Activated CD8-positive, alpha-beta memory T cell treated with anti-CD3 and anti-CD28 coated beads, Interleukin-2, amount 50 U/mL, for 4 hours (primary cell): ENCODE data around the gene SYNE1.

Experiments used
- DNase-seq: peaks from one replicate; pipeline ENCODE4 v3.0.0-alpha.2; 2020

SYNE1 gene

GRCh38 chr6:152270301-152270925 lies 366.7 kb downstream of the SYNE1 start:
- no peak for DNase-seq

DNA sequence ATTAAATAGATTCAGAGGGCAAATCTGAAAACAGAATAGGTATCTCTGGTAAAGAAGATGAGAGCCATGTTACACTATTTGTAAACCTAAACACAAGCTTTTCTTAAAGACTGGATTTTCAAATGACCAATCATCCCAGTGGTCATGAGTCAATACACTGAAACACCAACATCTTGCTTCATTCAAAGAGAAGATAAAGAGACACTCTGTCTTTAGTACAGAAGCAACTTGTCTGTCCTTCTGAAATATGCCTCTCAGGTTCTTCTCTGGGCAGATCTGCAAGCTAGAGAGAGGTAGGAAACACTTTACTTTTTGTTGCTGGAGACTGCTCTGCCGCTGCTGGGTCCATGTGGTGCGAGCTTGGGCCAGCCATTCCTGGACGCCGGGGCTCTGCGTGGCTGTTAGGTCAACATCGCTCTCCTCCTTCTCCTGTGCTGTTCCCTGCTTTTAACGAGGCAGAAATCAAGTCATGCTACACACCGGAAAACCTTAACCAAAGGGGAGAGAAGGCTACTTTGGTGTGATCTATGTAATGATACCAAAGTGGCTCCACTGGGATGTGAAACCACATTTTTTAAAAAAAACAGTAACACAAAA lies 368.2 kb downstream of the SYNE1 start:
- DNase-seq = no peak

DNA sequence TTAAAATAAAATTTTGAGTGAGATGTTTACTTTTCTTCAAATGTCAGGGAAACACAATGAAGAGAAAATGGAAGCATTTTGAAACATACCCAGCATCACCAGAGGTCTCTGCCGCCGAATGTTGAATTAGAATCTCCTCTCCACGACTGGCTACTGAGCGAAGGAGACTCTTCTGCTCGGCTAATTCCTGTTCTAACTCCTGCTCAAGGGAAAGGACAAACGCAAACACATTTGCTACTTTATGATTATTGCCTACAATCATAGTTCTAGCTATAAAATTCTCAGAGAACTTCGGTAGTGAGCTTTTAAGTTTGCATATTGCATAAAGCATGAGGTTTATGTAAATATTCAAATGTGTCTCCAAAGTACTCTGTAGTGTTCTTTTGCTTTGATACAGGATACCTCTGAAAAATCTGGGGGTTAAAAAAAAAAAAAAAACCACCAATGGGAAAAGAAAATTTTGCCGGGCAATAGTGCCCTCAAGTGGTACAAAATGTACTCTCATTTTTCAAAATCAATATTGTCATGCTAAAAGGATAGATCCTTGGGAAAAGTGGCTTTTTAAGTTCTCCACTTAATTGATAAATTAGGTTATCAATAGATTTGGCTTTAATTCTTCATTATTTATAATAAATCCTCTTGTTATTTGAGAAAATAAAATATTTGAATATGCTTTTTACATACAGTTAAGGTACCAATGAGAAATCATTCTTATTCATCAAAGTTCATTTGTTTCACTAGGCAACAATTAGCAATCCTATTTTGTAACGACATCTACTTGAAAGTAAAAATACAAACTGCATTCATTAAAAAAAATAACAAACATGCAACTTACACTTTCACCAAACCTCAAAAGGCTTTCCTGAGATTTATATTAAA lies 369.0 kb downstream of the SYNE1 start:
- DNase-seq = no peak

DNA sequence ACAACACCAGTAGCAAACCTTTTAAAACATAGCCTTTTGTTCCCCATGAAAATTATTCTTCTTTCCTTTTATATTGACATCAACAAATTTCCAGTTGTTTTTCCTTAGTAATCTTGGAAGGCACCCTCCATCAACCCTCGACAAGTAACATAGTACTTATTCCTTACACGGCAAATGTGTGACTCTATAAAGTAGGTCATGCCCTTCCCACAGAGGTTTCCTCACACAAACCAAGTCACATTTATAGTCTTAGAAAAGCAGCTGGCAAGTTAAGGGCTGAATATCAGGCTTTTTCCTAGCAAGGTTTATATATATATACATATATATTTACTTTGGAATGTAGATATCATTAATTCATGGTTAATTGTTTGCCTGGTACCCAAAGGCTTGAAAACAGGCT lies 371.5 kb downstream of the SYNE1 start:
- no peak for DNase-seq

DNA sequence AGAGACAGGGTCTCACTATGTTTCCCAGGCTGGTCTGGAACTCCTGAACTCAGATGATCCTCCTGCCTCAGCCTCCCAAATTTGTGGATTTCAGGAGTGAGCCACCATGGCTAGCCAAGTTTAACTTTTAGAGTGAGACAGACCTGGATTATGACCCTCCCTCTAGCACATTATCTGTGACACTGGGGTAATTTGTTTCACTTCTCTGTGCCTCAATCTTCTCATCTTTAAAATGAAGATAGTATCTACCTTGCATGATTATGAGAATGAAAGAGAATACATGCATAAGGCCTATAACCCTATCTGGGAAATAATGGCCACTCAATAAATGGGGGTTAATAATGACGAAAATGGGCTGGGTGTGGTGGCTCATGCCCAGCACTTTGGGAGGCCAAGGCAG lies 373.6 kb downstream of the SYNE1 start:
- no peak for DNase-seq

GRCh38 chr6:152261179-152261578 lies 376.0 kb downstream of the SYNE1 start:
- no peak for DNase-seq

DNA sequence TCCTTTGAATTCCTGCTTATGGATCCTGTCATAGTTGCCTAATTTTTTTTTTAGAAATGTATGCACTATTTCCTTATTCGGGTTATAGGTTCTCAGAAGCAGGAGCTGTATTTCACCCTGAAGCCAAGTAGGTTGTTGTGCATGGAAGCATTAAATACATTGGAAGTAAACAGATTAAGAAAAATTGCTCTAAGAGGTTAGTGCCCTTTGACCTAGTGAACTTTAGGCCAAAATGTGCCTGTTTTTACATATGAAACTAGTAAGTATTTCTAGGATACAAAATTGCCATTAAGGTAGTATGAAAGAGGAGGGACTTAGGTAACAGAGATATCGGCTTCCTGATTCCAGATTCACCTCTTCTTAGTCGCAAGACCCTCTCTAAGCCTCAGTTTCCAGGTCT lies 377.9 kb downstream of the SYNE1 start:
- DNase-seq = no peak

DNA sequence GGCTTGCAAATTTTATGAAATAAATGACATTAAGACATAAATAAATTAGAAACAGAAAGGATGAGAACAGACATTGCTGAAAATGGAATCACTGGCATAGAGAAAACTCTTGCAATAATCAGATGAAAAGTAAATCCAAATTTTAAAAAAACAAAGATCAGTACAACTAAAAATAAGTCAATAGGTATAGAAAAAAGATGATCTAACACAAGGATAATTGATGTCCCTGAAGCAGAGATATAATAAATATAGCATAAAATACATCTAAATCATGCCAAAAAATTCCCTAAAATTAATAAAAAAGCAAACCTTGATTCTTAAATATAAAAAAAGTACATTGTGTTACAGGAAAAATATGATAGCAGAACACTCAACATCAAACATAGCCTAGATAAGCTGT lies 379.6 kb downstream of the SYNE1 start:
- DNase-seq = no peak

- DNase-seq = no peak
Observed at GRCh38 chr6:152250127-152250526, 387.0 kb downstream of the SYNE1 start.

DNA sequence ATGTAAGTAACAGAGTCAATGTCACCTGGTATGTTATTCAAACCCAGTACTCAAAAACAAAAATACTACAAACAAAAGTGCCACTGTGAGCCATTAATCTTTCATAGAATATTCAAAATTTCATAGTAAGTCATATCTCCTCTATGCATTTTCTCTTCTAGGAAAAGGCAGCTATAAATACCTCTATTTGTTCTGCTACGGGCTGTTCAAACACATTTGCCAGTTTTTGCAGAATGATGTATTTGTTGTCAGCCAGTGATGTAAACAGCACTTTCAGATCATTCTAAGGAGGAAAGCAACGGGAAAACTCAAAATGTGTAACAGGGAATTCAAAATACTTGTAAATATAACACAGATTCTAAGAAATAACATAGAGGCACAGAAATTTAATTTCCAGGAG lies 388.2 kb downstream of the SYNE1 start:
- no peak for DNase-seq

- DNase-seq = no peak
Observed at GRCh38 chr6:152246554-152247337, 390.4 kb downstream of the SYNE1 start.

DNA sequence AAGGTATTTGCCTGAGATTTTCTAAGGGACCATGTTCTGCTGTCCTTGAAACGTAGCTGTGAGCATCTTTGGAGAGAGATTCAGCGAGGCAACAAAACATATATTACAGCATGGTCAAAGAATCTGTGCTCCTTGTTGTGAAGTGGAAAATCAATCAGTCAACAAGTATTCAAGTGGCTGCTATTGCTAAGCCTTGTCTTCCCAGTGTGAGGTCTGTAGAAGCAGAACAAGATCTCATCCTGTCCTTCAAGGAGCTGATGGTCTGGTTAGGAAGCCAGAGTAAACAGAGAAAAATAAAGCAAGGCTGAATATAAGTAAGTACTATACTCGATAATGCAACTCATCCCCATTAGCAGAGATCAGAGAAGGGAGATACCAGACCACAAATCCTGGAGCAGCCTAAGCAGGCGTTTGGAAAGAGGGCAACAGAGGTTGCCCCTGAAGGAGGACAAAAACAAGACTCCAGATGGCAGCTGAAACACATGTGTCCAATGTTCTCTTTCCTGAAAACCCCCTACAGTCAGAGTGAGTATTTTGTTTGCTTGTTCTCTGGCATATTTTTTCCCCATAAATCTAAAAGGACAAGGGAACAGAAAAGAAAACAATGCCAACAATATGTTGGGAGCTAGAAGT lies 392.0 kb downstream of the SYNE1 start:
- DNase-seq = no peak

- DNase-seq = no peak
Observed at GRCh38 chr6:152241013-152241766, 396.0 kb downstream of the SYNE1 start.

- DNase-seq = no peak
Observed at GRCh38 chr6:152240436-152240835, 396.7 kb downstream of the SYNE1 start.

DNA sequence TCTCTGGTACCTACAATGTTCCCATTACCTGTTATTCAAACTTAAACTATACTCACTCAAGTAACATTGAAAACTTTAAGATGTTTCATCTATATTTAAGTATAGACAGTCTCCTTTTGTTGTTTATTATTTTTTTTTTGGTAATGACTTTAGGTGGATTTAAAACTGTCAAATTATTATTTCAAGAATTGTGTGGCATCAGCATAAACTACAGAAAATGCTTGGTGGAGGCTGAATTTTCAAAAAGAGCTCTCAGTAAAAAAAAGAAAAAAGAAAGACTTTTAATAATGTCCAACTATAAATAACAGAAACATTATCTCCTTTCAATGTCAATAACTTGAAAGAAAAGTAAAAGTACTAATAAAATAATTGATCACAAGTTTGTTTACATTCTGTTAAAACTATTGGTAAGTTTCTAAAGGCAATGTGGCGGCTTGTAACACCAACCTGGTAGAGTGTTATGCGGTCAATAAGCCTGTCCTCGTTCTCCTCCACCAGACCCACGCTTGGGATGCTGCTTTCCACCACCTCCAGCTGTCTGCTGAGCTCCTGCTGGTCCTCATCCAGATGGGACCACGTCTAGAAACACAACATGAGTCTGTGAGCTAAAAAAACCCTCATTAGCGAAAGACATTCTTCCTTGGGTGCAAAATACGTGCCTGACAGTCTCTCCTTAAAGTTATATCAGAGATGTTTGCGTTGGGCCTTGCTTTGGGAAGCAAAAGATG lies 400.6 kb downstream of the SYNE1 start:
- no peak for DNase-seq

DNA sequence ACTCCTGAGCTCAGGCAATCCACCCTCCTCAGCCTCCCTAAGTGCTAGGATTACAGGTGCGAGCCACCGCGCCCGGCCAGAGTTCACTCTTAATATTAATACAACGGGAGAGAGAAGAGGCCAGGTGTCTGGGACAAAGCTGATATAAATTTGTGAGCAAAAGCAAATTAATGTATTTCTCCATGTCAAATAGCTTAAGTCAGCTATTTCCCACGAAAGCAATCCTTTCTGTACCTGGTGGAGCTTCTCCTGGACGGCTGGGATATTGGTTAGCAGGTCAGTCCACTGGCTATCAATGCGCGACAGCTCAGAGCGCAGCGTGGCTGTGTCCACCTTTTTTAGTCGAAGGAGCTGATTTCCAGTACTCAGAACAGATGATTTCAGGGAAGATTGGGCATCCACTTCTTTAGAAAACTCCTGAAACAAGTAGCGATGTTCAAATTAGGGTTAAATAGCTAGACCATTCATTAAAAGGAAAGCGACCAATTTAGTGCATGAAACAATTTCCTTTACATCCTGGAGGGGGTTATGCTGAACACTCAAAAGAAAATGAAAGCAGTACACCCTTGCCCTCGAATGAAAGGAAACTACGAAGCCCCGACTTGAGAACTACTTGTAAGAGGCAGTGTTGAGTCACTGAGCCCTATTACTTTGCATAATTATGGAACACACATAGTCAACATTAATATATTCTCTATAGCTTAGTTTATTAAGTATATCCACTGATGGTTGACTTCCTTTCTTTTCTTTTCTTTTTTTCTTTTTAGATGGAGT lies 403.4 kb downstream of the SYNE1 start:
- DNase-seq = no peak

DNA sequence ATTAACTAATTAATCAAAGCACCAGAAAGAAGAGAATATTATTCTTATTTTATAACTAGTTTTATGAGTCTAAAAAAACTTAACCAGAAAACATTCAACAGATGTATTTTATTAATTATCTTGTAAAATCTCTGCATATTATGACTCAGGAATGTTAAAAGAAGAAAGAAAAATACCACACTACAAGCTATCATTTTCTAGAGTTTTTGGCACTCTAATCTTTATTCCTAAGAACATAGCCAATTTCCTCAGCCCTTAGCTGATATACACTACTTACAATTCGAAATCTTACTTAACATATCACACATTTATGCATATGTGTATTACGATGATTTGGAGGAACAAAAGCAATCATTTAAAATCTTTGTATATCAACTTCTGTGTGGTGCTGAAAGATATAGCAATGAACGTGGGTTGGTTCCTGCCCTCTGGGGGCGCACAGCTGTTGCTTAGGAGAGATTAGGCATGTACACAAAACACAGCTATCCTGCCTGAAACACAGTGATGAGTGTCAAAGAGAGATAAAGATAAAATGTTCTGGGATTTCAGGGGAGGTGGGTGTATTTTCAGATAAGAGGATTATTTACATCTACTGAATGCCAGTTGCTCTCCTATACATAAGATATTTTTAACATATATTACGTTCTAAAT lies 404.5 kb downstream of the SYNE1 start:
- no peak for DNase-seq

DNA sequence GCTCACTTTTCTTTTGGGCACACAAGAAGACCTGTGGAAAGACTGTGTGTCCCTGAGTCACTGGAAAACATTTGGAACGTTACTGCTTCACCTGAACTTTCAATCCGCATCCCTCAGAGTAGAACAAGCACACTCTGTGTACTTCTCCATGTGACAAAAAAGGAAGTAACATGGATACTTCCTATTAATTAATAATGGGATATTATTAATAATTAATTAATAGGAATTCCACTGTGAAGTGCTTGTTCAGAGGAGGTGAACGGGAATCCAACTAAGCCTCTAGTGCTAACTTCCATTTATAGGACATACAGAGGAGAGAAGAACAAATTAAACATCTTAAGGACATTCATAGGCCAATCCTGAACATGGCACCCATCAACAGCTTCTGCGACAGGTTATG lies 407.8 kb downstream of the SYNE1 start:
- no peak for DNase-seq

DNA sequence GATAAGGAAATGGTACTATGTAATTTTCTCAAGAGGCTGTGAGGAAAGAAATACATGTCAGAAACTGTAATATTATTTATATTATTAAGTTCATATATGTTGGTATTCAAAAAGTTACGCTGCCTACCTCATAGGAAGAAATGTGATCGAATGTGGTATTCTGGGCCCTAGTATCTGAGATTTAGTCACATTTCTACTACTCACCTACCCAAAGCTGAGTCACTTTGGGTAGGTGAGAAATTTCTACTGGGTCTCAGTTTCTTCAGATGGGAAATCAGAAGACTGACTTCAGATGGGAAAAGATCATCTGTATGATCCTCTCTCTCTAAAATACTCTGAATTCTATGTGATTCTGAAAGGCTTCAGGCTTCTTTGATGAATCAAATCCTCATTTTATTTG lies 411.0 kb downstream of the SYNE1 start:
- DNase-seq = no peak
